ENCODE data around the gene MMS19.

MMS19 gene

DNA sequence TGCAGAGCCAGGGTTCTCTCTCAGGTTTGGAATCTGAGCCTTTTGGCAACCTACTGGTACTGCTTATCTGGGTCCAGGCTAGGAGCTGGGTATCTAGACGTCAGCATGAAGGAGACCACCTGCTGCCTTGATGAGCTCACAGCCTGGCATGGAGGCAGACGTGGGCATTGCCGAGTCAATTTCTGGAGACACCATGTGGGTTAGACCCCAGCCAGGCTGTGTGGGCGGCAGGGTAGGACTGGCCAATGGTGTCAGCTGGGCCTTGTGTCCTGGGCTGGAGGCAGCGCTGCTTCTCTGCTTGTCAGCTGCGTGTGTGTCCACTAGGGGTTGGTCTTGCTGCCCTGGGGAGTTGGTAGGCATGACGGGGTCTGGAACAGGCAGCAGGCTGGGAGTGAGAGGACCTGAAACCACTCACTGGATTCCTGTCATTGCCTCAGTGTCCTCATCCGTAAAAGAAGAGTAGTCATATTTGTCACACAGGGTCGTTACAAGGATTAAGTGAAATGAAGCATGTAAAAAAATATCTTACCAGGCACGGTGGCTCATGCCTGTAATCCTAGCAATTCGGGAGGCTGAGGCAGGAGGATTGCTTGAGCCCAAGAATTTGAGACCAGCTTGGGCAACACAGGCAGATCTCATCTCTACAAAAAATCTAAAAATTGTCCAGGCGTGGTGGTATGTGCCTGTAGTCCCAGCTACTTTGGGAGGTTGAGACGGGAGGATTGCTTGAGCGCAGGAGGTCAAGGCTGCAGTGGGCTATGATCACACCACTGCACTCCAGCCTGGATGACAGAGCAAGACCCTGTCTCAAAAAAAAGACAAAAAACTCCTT lies 42.7 kb upstream of the MMS19 start:
- H3K4me3 ChIP-seq (ENCODE audit: low read length) = no peak overlapping the region
- TF ChIP-seq, protein P1, sequence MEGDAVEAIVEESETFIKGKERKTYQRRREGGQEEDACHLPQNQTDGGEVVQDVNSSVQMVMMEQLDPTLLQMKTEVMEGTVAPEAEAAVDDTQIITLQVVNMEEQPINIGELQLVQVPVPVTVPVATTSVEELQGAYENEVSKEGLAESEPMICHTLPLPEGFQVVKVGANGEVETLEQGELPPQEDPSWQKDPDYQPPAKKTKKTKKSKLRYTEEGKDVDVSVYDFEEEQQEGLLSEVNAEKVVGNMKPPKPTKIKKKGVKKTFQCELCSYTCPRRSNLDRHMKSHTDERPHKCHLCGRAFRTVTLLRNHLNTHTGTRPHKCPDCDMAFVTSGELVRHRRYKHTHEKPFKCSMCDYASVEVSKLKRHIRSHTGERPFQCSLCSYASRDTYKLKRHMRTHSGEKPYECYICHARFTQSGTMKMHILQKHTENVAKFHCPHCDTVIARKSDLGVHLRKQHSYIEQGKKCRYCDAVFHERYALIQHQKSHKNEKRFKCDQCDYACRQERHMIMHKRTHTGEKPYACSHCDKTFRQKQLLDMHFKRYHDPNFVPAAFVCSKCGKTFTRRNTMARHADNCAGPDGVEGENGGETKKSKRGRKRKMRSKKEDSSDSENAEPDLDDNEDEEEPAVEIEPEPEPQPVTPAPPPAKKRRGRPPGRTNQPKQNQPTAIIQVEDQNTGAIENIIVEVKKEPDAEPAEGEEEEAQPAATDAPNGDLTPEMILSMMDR (IDR thresholded peaks at IDR 0.05; ENCODE audit: insufficient read depth, low read depth, low read length, missing control alignments) = no peak
- DNase-seq (ENCODE audit: low read depth) = no peak

DNA sequence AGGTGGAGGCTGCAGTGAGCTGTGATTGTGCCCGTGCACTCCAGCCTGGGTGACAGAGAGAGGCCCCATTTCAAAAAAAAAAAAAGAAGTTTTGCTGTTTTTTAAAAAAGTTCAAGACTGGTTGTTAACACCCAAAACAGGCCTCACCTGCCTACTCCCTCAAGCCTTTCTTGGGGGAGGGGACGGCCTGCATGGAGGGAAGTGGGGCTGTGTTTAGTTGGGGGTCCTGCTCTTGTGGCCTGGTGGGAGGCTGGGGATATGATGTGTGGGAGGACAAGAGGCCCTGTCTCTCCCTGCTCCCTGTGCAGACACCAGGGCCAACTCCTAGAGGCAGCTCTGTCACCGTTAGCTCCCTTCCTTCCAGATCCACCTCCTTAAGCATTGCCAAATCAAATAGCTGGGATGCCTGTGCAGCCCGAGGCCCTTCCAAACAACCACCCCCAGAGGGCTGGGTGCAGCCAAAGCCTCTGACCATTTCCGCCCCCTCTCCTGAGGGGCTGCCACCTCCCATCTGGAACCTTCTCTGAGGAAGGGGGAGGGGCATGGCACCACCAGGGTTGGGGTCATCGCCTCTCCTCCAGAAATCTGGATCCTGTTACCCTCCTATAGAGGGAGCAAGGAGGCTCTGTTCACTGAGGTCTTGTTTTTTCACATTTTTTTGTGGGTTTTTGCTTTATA lies 41.4 kb upstream of the MMS19 start:
- TF ChIP-seq, protein P1 (IDR thresholded peaks at IDR 0.05; ENCODE audit: insufficient read depth, low read depth, low read length, missing control alignments) = peak; percentile 27
- no peak overlapping the region for H3K4me3 ChIP-seq (ENCODE audit: low read length)
- DNase-seq (ENCODE audit: low read depth) = peak; percentile 36

DNA sequence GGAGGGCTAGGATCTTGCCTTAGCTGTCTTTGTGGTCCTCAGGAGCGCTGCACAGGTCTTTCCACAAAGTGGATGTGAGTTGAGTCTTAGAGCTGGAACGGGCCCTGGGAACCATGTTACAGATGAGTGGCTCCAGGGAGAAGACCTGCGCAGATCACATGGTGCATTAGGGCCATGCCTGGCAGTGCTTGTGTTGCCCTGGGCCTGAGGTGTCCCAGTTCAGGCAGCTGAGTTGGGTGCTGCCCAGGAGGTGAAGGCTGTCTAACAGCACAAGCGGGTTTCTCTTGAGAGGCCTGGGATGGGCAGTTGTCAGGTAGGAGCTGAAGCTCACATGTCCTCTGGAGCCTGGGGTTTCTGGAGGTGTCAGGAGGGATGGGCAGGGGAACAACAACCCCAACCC lies 40.6 kb upstream of the MMS19 start:
- no peak overlapping the region for H3K4me3 ChIP-seq (ENCODE audit: low read length)
- TF ChIP-seq, protein P1 (IDR thresholded peaks at IDR 0.05; ENCODE audit: insufficient read depth, low read depth, low read length, missing control alignments) = no peak
- peak; percentile 49 for DNase-seq (ENCODE audit: low read depth)

DNA sequence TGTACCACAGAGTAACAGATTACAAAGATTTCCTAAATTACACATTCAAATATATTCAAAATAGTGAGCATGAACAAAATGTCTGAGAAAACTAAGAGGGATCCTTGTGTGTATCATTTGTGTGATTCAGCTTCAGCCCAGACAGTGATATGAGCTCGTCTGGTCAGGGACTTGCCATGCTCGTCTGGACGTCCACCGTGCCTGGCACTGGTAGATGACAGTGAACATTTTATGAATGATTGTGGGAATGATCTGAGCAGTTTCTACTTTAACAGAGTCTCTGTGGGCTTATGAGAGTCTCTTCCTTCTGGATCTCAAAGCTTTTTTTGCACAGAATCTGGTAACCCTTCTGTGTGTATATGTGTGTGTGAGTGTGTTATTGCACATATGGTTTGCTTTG lies 40.2 kb upstream of the MMS19 start:
- DNase-seq (ENCODE audit: low read depth) = peak; percentile 54
- TF ChIP-seq, protein P1 (IDR thresholded peaks at IDR 0.05; ENCODE audit: insufficient read depth, low read depth, low read length, missing control alignments) = no peak

DNA sequence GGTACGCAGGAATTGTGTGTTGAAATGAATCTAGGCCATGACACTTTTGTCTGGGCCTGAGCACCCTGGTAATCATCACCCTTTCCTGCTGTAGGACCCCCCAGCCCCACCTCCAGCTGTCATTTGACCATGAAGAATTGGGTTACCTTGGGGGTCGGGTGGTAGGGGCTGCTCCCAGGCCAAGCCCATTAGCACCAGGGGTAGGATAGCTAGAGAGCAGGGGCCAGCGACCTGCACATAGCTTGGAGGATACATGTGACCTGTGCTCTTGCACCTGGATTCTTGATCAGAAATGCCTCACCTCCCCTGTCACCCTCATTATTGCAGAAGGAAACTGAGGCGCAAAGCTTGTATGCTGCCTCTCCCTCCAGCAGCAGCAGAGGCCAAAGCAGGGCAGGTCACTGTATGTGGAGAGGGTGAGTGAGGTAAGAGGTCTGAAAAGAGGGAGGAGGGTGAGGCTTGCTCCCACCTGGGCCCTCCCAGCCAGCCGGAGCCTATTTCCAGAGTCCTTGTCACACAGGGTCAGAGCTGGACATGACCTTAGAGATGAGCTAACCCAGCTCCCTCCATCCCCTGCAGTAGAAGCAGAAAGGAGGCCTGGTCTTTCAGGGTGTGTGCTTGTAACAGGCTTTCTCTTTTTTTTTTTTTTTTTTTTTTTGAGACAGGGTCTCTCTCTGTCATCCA lies 39.1 kb upstream of the MMS19 start:
- H3K4me3 ChIP-seq (ENCODE audit: low read length) = no peak overlapping the region
- TF ChIP-seq, protein P1 (IDR thresholded peaks at IDR 0.05; ENCODE audit: insufficient read depth, low read depth, low read length, missing control alignments) = no peak
- DNase-seq (ENCODE audit: low read depth) = no peak

More for the DNA sequence above, 40.2 kb upstream of the MMS19 start:
- no peak overlapping the region for H3K4me3 ChIP-seq (ENCODE audit: low read length)

DNA sequence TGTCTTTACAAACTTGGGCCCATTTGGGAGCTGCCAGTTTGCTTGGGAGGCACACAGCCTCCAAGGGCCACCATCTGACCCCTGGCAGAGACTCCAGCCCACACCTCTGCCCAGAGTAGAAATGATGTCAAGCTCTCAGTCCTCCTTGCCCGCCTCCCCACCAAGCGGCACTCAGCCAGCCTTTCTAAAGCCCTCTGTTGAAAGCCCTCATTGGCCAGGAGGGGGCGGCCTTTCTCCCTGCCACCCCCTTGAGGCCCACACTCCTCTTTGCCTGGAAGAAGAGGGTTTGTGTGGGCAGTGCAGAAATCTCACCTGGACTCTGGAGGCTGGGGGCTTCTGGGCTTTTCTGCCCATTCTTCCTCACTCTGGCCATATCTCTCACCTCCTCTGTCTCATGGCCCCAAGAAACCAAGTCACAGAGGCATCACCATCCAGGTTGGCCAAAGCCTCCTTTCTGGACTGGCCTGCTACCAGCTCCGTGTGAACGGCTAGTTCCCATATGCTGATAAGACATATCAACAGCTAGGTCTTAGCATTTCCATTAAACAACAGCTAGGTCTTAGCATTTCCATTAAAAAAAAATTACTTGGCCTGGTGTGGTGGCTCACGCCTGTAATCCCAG lies 36.6 kb upstream of the MMS19 start:
- H3K4me3 ChIP-seq (ENCODE audit: low read length) = no peak overlapping the region
- peak; percentile 58 for DNase-seq (ENCODE audit: low read depth)
- TF ChIP-seq, protein P1 (IDR thresholded peaks at IDR 0.05; ENCODE audit: insufficient read depth, low read depth, low read length, missing control alignments) = peak; percentile 53
